DND-41 (cell line): ENCODE measurements around the gene THSD4.

Source experiments
- ATAC-seq: fragments of 200-7000 bp; cut with Tn5 transposase; 3 replicates; pipeline ENCODE4 v1.9.1; 2021; ENCODE audit warnings: low read depth; ENCODE audit not compliant: insufficient read depth
- DNase-seq: peaks from one replicate; pipeline ENCODE4 v3.0.0-alpha.2; 2020
- H2AFZ ChIP-seq: 2 replicates; pipeline ENCODE4 v1.6.0; 2012; ENCODE audit warnings: low read depth, low read length
- H3K27ac ChIP-seq: 2 replicates; pipeline ENCODE4 v1.5.1; 2012; ENCODE audit warnings: low read length, inconsistent platforms
- H3K27me3 ChIP-seq: fragments of 200-600 bp; sonication (generic); 2 replicates; pipeline ENCODE4 v1.6.0; 2012; ENCODE audit warnings: low read length, mild to moderate bottlenecking, inconsistent platforms; ENCODE audit not compliant: insufficient read depth, poor library complexity
- H3K36me3 ChIP-seq: 2 replicates; pipeline ENCODE4 v1.5.1; 2012; ENCODE audit warnings: low read length, inconsistent platforms; ENCODE audit not compliant: insufficient read depth
- H3K4me1 ChIP-seq: 2 replicates; pipeline ENCODE4 v1.5.1; 2012; ENCODE audit warnings: mild to moderate bottlenecking, low read length; ENCODE audit not compliant: insufficient read depth
- H3K4me2 ChIP-seq: 2 replicates; pipeline ENCODE4 v1.6.0; 2012; ENCODE audit warnings: mild to moderate bottlenecking, moderate library complexity, low read length, inconsistent platforms; ENCODE audit not compliant: insufficient read depth
- H3K4me3 ChIP-seq, 2 experiments: fragments of 200-600 bp in 1 of 2; shearing (Covaris generic) in 1 of 2; 2 replicates each; pipeline ENCODE4 v1.5.1; 2012 to 2016; ENCODE audit warnings: inconsistent platforms in 2 of 2, low read length in 2 of 2, mild to moderate bottlenecking in 2 of 2, low read depth in 1 of 2, moderate library complexity in 1 of 2
- H3K79me2 ChIP-seq: 2 replicates; pipeline ENCODE4 v1.6.0; 2012; ENCODE audit warnings: low read length, inconsistent platforms; ENCODE audit not compliant: insufficient read depth
- H3K9ac ChIP-seq: 2 replicates; pipeline ENCODE4 v1.6.0; 2012; ENCODE audit warnings: low read depth, mild to moderate bottlenecking, inconsistent platforms, low read length, moderate library complexity
- H3K9me3 ChIP-seq: 2 replicates; pipeline ENCODE4 v1.5.1; 2012; ENCODE audit warnings: low read length, moderate library complexity, mild to moderate bottlenecking, inconsistent platforms; ENCODE audit not compliant: insufficient read depth, severe bottlenecking
- H4K20me1 ChIP-seq: 2 replicates; pipeline ENCODE4 v1.6.0; 2012; ENCODE audit warnings: low read length; ENCODE audit not compliant: insufficient read depth
- CTCF ChIP-seq: IDR thresholded peaks from 2 replicates; pipeline ENCODE4 v1.5.1; 2012; ENCODE audit warnings: borderline replicate concordance, low read length, moderate library complexity, mild to moderate bottlenecking; ENCODE audit not compliant: poor library complexity, severe bottlenecking; ENCODE audit errors: extremely low read depth
- EZH2 ChIP-seq: IDR thresholded peaks from 3 replicates; pipeline ENCODE4 v1.6.1; 2012; ENCODE audit warnings: borderline replicate concordance, low read depth, mild to moderate bottlenecking, moderate library complexity, low read length, inconsistent platforms; ENCODE audit not compliant: severe bottlenecking

The THSD4 gene

GRCh38 chr15:71509139-71509538, 393.9 kb downstream of the THSD4 start:
- no peaks in the 10 kb centered on the region for H3K79me2 ChIP-seq
- H3K36me3 ChIP-seq, result no peaks in the 10 kb centered on the region
- no peak for ATAC-seq
- H3K9me3 ChIP-seq, result no peaks in the 10 kb centered on the region
- H3K4me3 ChIP-seq, result no peak overlapping the region
- no peak overlapping the region for H3K4me2 ChIP-seq
- no peak overlapping the region for H3K27ac ChIP-seq
- DNase-seq, result no peak
- peaks cover 3% of the 10 kb centered on the region for H3K27me3 ChIP-seq
- H2AFZ ChIP-seq, result no peak overlapping the region
- TF ChIP-seq CTCF (no peak), EZH2 (no peak)
- no peak overlapping the region for H3K9ac ChIP-seq
- no peaks in the 10 kb centered on the region for H3K4me1 ChIP-seq
- H4K20me1 ChIP-seq, result no peaks in the 10 kb centered on the region

- Histone ChIP-seq H3K4me2 (no peak overlapping the region), H3K27ac (no peak overlapping the region), H4K20me1 (no peaks in the 10 kb centered on the region), H3K9me3 (no peaks in the 10 kb centered on the region), H3K27me3 (peaks cover 4% of the 10 kb centered on the region), H3K36me3 (no peaks in the 10 kb centered on the region), H3K4me3 (no peak overlapping the region), H3K79me2 (no peaks in the 10 kb centered on the region), H2AFZ (no peak overlapping the region), H3K4me1 (no peaks in the 10 kb centered on the region), H3K9ac (no peak overlapping the region)
- DNase-seq (no peak), ATAC-seq (no peak)
- TF ChIP-seq EZH2 (no peak), CTCF (no peak)
These were observed 395.5 kb downstream of the THSD4 start for GRCh38 chr15:71510763-71511162.

- TF ChIP-seq CTCF (no peak), EZH2 (no peak)
- no peak overlapping the region for H3K27ac ChIP-seq
- H3K4me1 ChIP-seq, result no peaks in the 10 kb centered on the region
- peaks cover 4% of the 10 kb centered on the region for H3K27me3 ChIP-seq
- no peak overlapping the region for H3K4me3 ChIP-seq
- H3K79me2 ChIP-seq, result no peaks in the 10 kb centered on the region
- H3K36me3 ChIP-seq, result no peaks in the 10 kb centered on the region
- no peak overlapping the region for H3K9ac ChIP-seq
- H2AFZ ChIP-seq, result no peak overlapping the region
- H4K20me1 ChIP-seq, result no peaks in the 10 kb centered on the region
- no peaks in the 10 kb centered on the region for H3K9me3 ChIP-seq
- H3K4me2 ChIP-seq, result no peak overlapping the region
- ATAC-seq (no peak), DNase-seq (no peak)
These were observed 396.8 kb downstream of the THSD4 start for GRCh38 chr15:71511796-71512681.
